Measurements from ENCODE around the gene BARHL2.

BARHL2 gene

DNA sequence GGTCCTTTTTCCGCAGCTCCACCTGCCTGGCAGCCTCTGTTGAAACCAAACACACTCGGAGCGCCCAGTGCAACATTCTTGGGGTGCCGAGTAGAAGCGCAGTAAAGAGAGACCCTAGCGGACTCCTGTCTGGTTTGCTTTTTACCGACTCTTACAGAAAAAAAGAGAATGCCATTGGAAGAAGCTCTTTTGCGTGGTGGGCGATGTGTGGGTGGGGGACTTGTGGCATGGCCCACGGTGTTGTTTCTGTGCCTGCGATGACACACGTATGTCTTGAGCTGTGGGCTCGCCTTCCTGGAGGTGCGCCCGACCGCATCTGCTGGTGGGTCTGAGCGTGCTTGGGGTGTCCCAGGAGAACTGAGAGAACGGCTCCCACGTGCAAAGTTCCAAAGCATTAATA, 7.3 kb upstream of the BARHL2 start:
- DNase-seq: no peak

DNA sequence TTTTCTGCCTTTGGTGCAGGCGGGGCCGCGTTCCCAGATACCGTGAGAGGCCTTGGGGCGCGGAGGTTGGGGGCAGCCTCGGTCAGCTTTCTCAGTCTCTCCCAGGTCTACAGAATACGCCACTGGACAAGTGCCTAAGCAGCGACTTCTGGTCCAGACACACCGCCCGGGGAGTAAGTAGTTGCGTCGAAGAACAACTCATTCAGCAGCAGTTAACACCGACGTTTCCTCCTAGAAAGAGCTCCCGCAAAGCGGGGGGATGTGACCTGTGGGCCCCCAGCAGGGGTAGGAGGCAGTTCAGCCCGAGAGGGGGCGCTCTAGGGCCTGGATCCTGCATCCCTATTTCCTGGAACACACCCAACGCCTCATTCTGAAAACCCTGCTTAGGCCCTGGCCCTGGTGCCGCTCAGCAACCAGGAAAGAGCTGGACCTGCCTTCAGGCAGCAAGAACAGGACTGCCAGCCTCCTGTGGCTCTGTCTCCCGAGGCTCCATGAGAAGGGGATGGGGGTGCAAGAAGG, 6.5 kb upstream of the BARHL2 start:
- DNase-seq: no peak

DNA sequence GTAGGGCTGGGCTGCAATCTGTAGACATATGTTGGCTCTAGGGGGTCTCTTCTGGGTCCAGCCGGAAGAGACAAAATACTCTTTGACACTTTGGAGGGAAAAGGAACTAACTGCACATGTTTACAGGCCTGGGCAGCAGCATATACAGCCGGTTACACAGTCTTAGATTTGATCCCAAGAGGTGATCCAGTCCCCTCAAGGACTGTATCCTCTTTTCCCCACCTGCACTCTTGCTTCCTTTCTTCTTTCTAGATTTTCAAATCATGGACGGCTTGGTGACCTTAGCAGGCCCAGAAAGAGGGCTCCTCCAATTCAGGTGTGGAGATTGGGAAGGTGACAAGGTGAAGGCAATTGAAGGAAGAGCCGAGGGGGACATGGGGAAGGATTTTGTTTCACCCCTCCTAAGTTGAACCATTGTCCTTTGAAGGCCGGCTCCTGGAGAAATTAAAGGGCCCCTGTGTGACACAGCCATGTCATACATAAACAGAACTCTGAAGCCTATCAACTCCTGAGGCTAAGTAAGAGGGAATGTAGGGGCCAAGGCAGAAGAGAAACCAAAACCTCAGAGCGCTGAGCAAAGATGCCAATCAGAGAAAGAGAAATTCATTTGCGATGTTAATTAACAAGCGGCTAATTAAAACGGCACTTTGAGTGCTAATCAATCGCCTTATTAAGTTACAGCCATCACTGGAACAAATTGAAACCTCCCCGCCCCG, 5.9 kb upstream of the BARHL2 start:
- no peak for DNase-seq

DNA sequence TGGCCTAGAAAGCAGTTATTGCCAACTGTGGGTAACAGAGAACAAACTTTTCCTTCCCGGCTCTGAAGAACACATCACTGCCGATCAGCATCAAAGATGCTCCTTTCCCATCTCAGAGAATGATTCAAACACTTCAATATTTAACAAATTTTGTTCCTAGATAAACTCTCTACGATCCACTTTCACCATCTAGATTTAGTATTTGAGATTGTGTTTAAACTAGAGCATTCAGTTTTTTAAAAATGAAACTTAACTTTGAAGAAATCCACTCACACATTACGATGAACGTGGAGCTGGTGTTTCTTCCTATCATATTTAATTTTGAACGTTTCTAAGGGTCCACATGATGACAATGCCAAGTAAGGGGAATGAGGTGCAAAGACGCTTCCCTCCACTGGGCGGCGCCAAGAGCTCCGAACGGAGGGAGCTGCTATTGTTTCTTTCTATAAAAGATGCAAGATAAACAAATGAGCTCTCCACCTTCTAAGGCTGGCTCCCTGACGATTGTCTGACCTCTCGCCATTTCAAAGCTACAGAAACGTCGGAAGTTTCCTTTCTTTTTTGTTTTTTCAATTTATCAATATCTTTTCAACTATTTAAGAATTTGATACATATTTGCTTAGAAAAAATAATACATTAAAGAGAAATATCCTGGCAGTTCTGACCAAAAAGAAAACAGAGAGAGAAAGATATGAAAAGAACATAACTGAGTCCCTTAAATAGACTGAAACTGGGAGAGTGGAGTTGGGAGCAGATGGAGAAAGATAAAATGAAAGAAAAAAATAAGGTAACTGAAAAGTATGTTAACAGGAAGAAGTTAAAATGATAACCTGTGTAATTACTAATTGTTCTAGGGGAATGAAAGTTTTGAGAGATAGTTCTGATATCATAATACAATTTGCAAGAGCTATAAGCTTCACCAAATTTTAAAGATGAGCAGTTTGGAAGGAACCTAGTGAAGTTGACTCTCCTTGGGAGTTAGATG, 4.4 kb upstream of the BARHL2 start:
- peak; percentile 36 for DNase-seq

DNA sequence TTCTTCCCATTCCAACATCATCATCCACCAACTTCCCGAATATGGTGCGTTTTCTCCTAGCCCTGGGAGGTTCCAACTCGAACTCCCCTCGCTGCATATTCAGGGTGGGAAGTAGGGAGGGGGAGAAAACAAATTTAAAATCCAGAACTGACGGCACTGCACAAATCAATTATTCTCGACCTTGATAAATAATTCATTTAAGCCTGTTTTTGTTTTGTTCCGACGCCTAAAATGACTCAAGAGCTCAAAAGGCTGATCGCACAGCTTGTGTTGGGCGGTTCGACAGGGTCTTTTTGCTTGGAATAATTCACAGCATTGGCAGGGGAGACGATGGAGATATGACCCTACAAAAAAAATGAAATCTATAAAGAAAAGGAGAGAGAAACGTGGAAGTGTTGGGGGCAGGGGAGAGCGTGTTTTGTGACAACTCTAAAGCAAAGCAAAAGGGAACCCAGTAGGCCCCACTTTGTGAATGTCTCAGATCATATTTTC, 3.1 kb upstream of the BARHL2 start:
- DNase-seq: no peak

DNA sequence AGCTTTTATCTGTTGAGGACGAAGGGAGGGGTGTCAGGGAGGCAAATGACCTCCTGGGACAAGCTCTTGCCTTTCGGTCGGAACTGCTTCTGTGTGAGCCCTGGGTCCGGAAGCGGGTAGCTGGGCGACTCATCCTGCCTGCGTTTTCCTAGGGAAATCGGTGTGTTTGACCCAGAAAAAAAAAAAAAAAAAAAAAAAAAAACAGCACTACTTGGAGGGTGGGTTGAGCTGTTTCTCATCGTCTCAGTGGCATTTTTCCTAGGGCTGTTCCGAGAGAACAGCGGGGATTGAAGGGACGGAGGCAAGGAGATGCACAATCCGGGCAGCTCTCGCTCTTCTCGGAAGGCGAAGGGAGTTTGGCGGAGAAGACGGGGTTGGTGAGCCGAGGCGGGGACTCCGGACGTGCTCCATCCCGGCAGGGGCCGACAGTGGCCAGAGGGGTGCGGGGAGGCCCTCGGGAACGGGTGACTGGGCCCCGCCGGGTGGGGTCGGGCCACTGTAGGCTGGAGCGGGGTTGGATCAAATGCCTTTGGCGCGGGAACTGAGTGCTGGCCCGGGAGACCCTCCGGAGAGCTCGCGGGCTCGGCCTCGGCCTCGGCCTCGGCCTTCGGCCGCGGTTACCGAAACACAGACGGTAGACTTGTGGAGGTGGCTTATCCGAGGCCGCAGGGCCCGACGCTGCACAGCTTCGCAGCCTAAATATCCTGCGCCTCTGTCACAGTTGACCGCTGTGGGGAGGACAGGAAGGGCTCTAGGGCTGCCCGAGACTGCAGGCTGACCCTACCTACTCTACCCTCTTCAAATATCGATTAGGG, 2.4 kb upstream of the BARHL2 start:
- DNase-seq: no peak

DNA sequence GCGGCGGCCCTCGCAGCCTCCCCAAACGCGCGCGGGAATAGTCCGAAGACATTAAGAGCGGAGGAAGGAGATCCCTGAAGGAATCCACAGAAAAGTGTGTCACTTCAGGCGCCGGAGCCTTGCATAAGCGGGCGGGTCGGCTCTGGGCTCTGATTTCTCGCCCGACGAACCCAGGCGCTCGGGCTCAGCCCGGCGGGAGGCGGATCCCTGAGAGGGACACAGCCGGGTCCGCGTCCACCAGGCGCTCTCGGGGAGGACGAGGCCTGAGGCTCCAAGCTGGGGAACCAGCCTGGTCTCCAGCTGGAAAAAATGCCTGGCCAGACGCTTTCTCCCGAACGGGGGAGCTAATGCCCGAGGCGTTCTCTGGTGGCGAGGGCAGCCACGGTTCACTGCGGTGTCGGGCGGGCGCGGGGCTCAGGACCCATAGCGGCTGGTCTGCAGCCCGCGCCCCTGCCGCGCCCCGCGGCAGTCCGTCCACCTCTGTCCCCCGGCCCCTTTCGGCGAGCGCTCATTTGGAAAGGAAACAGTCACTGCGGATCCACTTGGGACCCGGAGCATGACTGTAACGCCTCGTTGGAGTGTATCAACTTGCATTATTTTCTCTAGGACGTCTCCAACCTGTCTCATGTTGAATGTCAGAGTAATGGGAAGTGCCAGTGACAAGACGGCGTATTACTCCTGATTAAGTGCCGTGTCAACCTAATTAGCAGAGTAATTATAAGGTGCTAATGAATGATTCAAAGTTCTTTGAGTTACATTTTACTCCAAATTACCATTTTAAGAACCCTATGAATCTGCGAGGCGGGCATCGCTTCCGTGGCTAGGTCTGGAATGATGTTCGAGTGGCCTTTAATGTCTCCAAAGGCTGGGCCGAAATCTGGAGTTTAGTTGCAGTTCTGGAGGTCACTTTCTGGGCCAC, 1.6 kb upstream of the BARHL2 start:
- no peak for DNase-seq

DNA sequence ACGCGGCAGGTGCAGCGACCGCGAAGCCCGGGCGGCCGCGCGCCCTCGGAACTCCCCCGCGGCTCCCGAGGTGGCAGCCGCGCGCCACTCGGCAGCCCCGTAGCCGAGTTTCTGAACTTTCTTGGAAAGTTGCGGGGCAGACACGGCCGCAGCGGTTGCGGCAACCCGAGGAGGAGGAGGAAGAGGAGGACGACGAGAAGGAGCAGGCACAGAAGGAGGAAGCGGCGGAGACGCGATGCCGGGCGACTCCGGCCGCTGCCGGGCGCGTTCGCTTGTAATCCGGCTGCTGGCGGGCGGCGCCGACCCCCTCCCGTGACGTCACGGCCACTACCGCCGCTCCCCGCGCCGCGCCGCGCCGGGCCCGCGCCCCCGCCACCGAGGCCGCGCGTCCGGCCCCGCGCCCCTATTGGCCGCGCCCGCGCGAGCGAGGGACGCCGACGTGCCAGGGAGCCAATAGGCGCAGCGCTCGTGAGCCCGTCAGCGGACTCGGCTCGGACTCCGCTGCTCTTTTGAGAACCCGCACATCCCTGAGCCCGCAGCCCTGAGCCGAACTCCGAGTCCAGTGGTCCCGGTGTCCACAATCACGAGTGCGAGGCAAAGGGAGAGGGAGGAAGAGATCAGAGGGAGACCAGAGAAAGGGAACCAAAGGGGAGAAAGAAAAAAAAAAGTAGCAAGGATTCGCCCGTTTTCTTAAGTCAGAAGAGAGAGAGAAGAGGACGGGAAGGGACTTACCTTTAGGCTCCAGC, 736 bp upstream of the BARHL2 start:
- DNase-seq: no peak

DNA sequence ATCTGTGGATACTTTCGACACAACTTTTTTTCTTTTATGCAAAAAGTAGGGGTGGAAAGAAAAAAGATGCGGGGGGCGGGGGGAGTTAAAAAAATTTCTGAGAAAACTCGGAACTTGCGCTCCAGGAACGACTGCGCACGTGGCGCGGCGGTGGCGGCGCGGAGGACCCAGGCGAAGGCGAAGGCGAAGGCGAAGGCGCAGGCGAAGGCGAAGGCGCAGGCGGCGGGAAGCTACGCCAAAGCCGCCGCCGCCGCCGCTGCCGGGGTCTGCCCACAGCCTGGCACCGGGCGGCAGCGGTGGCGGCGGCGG, 208 bp upstream of the BARHL2 start:
- no peak for DNase-seq

DNA sequence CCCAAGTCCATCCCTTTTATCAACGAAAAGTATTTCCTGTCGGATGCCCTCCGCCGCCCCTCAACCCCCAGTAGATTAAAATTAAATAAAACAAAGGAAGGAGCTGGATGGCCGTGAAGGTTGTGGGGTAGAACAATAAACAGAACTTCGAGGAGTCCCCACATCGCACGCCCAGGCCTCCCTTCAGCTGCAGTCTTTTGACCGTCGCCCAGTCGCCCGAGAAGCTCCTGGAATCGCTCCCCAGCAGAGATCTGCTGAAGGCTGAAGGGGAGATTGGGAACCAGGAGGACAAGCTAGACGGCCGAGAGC, 905 bp downstream of the BARHL2 start:
- no peak for DNase-seq

DNA sequence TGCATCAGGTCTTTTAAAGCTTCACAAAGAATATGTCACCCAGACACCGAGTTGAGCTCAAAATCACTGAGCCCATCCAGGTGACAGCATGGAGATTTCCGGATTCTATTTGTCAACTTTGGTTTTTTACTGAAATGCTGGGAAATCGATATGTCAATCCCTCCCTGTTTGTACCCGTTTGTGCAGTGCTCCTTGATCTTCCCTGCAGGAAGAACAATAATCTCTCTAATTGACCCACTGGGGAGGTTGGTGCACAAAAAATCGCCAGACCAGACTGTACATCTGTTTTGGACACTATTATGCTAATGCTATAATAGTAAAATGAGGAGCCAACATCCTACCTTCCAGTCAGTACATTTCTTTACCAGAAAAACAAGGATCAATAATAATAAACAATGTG, 1.8 kb downstream of the BARHL2 start:
- no peak for DNase-seq

DNA sequence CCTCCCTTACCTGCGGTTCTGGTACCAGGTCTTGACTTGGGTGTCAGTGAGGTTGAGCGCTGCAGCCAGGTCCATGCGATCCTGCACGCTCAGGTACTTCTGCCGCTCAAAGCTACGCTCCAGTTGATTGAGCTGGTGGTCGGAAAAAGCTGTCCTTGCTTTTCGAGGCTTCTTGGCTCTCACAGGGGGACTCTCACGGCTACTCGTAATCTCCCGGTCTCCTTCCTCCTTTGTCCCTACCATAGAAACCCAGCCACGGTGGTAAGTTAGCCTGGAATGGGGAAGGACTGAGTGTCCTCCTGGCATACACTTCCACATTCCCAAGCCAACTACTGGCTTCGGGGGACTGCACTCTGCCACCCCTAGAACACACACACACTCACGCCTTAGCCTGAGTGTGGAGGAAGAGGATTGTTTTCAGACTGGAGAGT, 2.6 kb downstream of the BARHL2 start:
- DNase-seq: no peak

DNA sequence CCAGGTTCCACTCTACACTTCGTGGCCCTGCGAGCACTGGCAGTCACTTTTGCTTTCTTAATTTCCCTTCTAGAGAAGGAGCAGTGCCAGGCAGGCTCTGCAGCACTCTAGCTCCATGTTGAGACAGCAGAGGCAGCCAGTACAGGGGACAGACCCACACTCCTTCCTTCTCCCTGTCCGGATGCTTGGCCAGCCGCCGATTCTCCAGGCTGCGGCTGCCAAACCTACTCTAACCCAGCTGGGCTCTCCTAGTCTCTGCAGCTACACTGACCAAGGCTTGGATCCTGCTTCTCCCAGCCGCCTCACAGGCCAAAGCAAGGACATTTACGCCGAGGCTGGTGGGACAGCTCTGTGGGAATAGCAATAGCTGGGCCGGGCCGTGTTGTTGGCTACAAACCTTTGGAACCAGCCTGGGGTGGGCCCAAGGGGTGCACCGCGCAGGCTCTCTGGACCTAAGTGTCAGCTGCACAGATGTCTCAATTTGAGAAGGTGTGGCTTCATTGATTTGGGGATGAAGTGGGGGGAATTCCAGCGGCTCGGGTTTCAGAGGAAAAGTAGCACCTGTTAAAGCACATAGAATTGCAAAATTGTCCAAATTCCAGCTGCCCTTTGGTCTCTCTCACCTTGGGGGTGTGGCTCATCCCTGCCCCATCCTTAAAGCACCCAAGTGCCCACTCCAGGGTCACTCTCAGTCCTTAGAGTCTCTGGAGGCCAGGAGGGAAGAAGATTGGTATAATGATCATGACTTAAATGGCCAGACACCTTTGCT, 3.2 kb downstream of the BARHL2 start:
- no peak for DNase-seq

DNA sequence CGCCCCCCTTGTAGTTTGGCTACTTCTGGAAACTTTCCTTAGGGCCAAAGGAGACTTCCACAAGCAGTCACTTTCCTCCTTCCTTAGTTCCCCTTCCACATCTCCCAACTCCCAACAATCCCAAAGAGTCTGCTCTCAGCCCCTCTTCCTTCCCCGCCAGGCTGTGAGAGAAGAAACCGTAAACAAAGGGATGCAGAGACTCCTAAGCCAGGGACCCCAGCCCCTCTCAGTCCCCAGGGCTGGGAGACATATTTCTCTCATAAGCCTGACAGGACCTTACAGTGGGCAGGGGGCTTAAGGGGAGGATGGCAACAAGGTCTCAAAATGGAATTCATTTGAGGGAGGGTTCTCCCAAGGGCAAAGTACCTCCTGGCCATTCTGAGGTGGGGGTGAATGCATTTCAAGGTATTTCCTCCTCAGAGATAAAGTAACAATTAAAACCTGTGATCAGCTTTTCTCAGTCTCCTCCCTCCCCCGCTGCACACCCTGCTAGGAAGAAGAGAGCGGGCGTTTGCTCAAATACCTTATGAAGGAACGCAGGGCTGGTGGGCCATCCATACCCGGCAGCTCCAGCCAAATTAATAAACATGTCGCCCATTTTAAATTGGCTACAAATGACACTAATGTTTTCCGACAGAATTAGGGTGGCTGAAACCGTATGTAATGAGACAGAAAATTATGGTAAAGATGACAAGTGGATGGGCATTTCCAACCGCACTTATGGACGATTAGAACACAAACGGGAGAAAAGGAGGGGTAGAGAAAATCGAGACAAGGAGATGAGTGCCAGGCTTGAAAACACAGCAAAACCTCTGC, 4.0 kb downstream of the BARHL2 start:
- DNase-seq: no peak

DNA sequence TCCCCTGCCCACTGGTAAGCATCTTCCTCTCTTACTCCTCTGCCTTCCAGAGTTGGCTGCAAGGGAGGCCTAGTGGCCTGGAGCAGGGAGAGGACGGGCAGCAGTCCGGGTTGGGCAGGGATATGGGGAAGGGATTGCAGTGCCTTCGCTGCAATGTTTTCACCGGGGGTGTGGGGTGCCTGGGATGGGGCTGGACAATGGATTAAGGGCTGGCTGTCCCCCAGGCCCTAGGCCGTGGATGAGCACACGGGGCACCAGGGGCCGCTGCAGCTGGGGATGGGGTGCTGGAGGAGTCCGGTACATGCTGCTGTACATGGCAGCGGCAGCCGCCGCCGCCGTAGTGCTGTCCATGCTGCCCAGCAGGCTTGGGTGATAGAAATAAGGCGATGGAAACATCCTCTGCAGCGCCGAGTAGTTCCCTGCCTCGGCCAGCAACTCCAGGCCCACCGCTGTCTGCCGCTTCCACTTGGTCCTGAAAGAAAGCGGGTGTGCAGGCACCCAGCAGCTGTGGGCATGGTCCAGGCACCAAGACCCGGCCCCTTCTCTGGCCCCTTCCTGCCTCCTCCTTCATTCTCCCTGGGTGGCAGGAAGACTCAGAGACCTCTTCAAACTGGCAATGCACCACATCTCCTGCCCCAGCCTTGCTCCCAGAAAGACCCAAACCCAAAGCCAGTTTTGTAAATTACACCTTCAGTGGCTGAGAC, 4.8 kb downstream of the BARHL2 start:
- DNase-seq: no peak

DNA sequence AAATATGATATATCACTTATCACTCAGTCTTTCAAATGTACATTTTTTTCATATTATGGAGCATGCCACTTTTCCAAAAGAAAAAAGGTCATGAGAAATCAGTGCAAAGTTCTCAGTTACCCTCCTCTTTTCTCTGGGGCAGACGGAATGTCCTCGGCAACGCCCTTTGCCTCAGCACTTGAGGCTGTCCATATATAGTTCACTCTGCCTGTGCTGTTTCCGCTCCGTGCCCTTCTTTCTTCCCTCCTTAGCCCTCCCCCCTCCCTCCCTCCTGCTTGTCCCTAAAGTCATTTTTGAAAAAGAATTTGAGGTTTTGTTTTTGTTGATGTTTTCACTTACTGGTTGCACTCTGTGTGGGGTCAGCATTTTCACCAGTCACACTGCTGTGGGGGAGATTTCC, 5.4 kb downstream of the BARHL2 start:
- DNase-seq: no peak

DNA sequence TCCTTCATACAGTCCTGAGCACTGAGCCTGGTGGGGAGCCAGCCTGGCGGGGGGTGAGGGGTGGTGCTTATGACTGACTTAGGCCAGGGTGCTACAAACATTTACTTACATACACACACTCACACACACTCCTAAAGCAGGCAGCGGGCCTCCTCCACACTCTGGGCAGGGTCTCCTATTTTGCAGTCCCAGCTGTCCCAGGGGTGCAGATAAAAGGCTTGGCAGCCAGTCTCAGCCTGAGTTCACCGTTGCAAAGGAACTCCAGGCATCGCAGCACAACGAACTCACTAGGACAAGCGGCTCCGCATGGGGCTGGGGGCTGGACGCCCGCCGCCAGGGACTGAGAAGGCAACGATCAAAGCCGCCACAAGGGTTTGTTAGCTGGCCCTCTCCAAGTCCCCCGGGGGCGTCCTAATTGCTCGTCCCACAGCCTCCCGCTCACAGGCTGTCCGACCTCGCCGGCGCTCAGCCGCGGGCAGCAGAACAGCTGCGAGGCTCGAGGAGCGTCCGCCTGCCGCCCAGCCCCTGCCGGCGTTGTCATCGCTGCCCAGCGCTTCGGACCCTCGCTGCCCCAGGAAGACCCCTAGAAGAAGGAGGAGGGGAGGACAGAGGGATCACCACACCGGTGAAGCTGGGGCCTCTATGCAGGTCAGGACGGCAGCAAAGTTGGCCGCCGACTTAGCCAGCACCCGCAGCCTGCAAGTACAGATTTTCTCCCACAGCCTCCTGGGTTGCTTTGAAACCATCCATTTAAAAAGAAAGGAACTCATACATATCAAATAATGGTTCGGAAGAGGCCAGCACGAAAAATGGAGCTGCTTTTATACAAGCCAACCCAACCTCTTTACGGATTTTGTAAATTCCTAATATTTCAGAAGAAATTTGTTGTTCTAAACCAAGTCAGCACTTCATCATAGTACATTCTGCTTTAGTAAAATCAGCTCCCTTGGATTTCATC, 6.2 kb downstream of the BARHL2 start:
- no peak for DNase-seq

DNA sequence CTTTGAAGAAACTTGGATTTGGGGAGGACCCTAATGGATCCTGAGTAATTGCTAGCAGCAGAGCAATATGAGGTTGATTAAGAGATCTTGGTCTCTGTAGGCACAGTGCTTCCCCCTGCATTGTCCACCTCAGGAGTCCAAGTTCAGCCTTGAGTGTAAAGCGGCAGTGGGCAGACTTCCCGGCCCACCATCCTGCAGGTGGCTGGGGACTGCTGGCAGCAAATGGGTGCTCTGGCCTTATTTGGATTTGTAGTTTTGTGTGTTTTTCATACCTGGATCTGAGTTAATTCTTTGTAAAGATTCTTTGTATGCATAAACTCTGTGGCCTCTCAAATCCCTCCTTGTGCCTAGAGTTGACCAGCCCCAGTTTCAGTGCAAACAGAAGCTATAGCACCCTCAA, 7.6 kb downstream of the BARHL2 start:
- no peak for DNase-seq
